Activated naive CD8-positive, alpha-beta T cell treated with anti-CD3 and anti-CD28 coated beads for 36 hours (primary cell): Measurements from ENCODE around the gene C1R. TPM values are rescaled to one million over a fixed set of nuclear protein-coding genes. Genes with fewer than 3 reads are reported as not detected.
A peak's percentile ranks its signal among the peaks of the same experiment; 100 is the strongest.

Source experiments
- DNase-seq: peaks from one replicate; pipeline ENCODE4 v3.0.0; 2021
- H3K27ac Mint-ChIP-seq: one replicate; pipeline ENCODE4 v1.8.0; 2022; ENCODE audit warnings: mild to moderate bottlenecking, moderate library complexity, mixed read lengths
- H3K27me3 Mint-ChIP-seq: one replicate; pipeline ENCODE4 v1.8.0; 2022; ENCODE audit warnings: mild to moderate bottlenecking, mixed read lengths
- H3K36me3 Mint-ChIP-seq: one replicate; pipeline ENCODE4 v1.8.0; 2021; ENCODE audit warnings: mild to moderate bottlenecking, mixed read lengths
- H3K4me1 Mint-ChIP-seq: one replicate; pipeline ENCODE4 v1.8.0; 2021; ENCODE audit warnings: mixed read lengths
- H3K4me3 Mint-ChIP-seq: one replicate; pipeline ENCODE4 v1.8.0; 2022; ENCODE audit warnings: mild to moderate bottlenecking, moderate library complexity, mixed read lengths
- H3K9me3 Mint-ChIP-seq: one replicate; pipeline ENCODE4 v1.8.0; 2022; ENCODE audit warnings: mixed read lengths
- total RNA-seq, 2 experiments: library from RNA; stranded (reverse); gene quantifications; one replicate each; pipeline ENCODE4 v1.2.3, GENCODE V29; 2021

Gene C1R
- total RNA-seq, 2 experiments from 2014 or later: 1.6 to 2.5 TPM

- Mint-ChIP-seq H3K27ac (no peak overlapping the region), H3K9me3 (no peaks in the 10 kb centered on the region), H3K4me3 (no peak overlapping the region), H3K36me3 (peaks cover 1% of the 10 kb centered on the region), H3K4me1 (peaks cover 6% of the 10 kb centered on the region), H3K27me3 (no peaks in the 10 kb centered on the region)
- DNase-seq: no peak
Observed at GRCh38 chr12:7125632-7126227, 33.5 kb upstream of the C1R start.

DNA sequence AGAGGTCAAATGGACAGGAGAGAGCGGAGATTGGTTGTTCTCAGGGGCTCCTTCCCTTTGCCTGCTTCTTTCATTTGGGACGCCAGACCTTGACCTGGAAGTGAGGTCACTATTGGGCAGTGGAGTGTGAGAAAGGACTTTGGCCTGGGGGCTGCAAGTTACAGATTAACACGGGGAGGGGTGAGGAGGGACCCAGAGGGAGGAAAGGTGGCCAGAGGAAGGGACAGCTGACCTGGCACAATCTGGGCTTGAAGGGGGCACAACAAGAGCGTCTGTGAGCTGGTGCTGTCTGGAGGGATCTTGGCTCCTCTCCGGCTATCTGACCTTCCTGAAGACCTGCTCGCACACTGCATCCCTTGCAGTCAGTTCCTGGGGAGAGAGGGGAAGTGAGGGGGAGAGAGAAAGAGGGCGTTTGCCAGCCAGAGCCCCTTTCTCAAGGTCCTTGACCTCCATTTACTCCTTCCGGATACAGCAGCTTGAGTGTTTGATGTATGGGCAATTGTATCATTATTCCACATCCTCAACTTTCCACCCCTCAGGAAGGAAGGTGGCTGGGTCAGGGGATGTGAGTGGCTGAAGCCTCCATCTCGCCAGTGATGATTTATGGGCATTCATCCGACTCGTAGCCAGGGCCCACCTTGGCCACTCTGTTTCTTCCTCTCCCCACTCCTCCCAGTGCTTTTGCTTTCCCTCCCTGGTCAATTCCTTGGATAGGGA lies 31.7 kb upstream of the C1R start:
- DNase-seq: no peak
- no peaks in the 10 kb centered on the region for H3K27me3 Mint-ChIP-seq

DNA sequence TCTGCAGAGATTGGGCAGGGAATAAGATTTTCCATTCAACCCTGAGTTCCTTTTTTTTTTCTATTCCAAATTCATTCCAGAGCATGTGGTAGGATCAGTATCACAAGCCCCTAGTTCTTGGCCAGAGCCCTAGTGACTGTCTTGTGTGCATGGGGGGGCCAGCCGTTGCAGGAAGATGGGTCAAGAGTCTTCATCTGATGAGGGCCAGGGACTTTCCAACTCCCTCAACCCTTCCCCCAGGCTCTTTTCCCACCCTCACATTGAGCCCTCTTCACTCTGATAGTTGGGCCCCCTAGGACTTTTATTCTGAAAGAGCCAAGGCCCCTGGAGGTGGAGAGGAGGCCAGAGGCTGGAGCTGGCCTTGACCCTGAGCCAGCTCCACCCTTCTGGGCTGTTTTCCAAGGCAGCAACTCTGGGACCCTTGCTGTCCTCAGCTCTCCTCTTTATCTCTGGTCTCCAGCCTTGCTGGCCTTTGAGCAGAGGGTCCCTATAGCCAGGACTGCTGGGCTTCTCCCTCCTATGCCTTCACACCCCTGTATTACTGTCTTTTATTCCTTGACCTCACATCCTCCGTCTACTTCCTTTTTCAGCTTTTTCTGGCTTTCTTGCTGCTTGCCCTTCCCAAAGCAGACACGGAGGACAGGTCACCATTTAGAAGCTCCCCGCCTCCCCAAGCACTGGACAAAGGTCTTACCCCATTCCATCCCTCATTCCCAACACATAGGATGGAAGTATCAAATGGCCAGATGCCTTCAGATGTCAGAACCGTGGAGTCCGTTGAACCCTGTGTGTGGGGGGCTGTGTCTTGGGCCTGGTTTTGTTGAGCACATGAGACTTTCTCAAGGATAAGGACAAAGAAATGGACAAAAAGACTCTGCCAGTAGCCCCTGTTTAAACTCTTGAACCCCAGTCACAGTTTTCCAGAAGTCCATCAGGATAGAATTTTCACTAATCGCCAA lies 30.8 kb upstream of the C1R start:
- Mint-ChIP-seq H3K27ac (no peak overlapping the region), H3K4me1 (no peaks in the 10 kb centered on the region), H3K36me3 (no peaks in the 10 kb centered on the region), H3K9me3 (no peaks in the 10 kb centered on the region), H3K4me3 (no peak overlapping the region), H3K27me3 (no peaks in the 10 kb centered on the region)
- no peak for DNase-seq

More for the DNA sequence above, 31.7 kb upstream of the C1R start:
- Mint-ChIP-seq H3K27ac (no peak overlapping the region), H3K4me1 (peaks cover 2% of the 10 kb centered on the region), H3K9me3 (no peaks in the 10 kb centered on the region), H3K4me3 (no peak overlapping the region), H3K36me3 (peaks cover 1% of the 10 kb centered on the region)

GRCh38 chr12:7121324-7121723 lies 29.1 kb upstream of the C1R start:
- no peaks in the 10 kb centered on the region for H3K27me3 Mint-ChIP-seq
- H3K4me3 Mint-ChIP-seq: no peak overlapping the region
- H3K27ac Mint-ChIP-seq: no peak overlapping the region

DNA sequence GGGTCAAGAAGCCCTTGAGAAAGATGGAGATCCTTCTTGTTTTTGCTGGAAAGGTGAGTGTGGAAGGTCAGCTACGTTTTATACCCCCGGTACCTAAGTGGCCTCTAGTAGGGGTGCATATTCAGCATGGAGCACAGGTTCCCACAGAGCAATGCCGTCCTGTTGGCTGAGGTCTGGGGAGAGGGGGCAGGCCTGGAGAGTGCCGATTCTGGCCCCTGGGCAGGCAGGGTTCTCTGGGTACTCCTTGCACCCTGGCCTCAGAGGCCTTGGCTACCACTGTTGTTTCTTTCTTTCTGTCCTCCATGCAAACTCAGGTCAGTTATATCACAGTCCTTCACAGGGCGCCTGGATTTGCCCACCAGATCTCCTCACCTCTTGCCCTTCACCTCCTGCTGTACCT lies 27.9 kb upstream of the C1R start:
- no peak for DNase-seq
- Mint-ChIP-seq H3K27ac (no peak overlapping the region), H3K9me3 (no peaks in the 10 kb centered on the region), H3K36me3 (no peaks in the 10 kb centered on the region), H3K4me1 (no peaks in the 10 kb centered on the region), H3K27me3 (no peaks in the 10 kb centered on the region), H3K4me3 (no peak overlapping the region)

More at GRCh38 chr12:7121324-7121723, 29.1 kb upstream of the C1R start:
- Mint-ChIP-seq H3K9me3 (no peaks in the 10 kb centered on the region), H3K4me1 (no peaks in the 10 kb centered on the region), H3K36me3 (no peaks in the 10 kb centered on the region)
- no peak for DNase-seq

GRCh38 chr12:7118881-7119280 lies 26.6 kb upstream of the C1R start:
- no peak overlapping the region for H3K27ac Mint-ChIP-seq
- H3K4me1 Mint-ChIP-seq: no peaks in the 10 kb centered on the region
- H3K27me3 Mint-ChIP-seq: no peaks in the 10 kb centered on the region
- no peaks in the 10 kb centered on the region for H3K9me3 Mint-ChIP-seq
- H3K36me3 Mint-ChIP-seq: no peaks in the 10 kb centered on the region
- no peak for DNase-seq
- H3K4me3 Mint-ChIP-seq: no peak overlapping the region

DNA sequence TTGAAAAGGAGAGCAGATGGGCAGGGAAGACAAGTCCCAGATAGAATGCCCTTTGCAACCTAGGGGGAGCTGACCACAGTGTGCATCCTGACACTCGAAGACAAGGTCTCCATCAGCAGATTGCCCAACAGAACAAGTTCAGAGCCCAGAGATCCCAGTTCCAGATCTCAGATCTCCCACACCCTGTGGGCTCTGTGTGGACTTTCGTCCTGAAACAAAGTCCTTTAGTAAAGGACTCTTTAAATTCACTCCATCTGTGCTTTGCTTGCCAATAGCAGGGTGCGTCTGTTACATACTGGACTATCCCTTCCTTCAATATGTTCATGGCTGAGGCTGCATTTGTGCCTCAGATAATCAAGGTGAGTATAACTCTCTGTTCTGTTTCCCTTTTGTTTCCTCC lies 25.4 kb upstream of the C1R start:
- Mint-ChIP-seq H3K36me3 (peaks cover 2% of the 10 kb centered on the region), H3K9me3 (no peaks in the 10 kb centered on the region)
- no peak for DNase-seq

GRCh38 chr12:7116916-7117315 lies 24.7 kb upstream of the C1R start:
- Mint-ChIP-seq H3K27me3 (no peaks in the 10 kb centered on the region), H3K4me1 (peaks cover 5% of the 10 kb centered on the region), H3K27ac (no peak overlapping the region), H3K9me3 (no peaks in the 10 kb centered on the region), H3K36me3 (peaks cover 2% of the 10 kb centered on the region), H3K4me3 (no peak overlapping the region)
- DNase-seq: no peak

More for the DNA sequence above, 25.4 kb upstream of the C1R start:
- H3K27ac Mint-ChIP-seq: no peak overlapping the region
- H3K27me3 Mint-ChIP-seq: no peaks in the 10 kb centered on the region
- H3K4me3 Mint-ChIP-seq: no peak overlapping the region
- peaks cover 5% of the 10 kb centered on the region for H3K4me1 Mint-ChIP-seq

- Mint-ChIP-seq H3K27ac (no peak overlapping the region), H3K9me3 (no peaks in the 10 kb centered on the region), H3K36me3 (peaks cover 2% of the 10 kb centered on the region), H3K4me3 (no peak overlapping the region), H3K4me1 (peaks cover 5% of the 10 kb centered on the region), H3K27me3 (no peaks in the 10 kb centered on the region)
- DNase-seq: no peak
Observed at GRCh38 chr12:7116196-7116595, 24.0 kb upstream of the C1R start.

- Mint-ChIP-seq H3K27ac (no peak overlapping the region), H3K36me3 (peaks cover 2% of the 10 kb centered on the region), H3K4me1 (peaks cover 8% of the 10 kb centered on the region), H3K4me3 (no peak overlapping the region), H3K9me3 (no peaks in the 10 kb centered on the region), H3K27me3 (no peaks in the 10 kb centered on the region)
- no peak for DNase-seq
Observed at GRCh38 chr12:7114851-7115250, 22.6 kb upstream of the C1R start.

GRCh38 chr12:7114008-7114407 lies 21.8 kb upstream of the C1R start:
- Mint-ChIP-seq H3K27ac (no peak overlapping the region), H3K36me3 (peaks cover 2% of the 10 kb centered on the region), H3K9me3 (no peaks in the 10 kb centered on the region), H3K4me3 (no peak overlapping the region), H3K27me3 (no peaks in the 10 kb centered on the region), H3K4me1 (peaks cover 14% of the 10 kb centered on the region)
- DNase-seq: no peak

DNA sequence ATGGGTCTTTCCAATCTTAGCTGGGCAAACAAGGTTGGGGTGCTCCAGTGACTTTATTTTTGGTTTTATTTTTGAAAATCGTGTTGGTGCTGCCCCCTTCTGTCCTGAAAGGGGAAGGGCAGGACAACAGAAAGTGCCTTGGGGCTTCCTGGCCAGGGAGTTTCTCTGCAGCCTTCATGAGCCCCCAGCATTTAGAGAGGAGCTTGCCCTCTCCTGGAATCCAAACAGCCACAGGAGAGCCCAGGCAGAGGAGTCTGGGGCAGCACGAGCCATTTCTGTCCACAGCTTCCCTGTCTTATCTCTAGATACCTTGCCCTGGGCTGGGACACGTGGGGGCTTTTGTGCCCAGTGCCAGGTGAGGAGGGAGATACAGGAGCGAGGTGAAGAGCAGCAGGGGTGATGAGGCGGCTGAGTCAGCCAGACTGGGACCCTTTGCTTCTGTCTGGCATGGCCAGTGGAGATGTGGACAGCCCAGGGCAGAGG lies 21.2 kb upstream of the C1R start:
- peaks cover 14% of the 10 kb centered on the region for H3K4me1 Mint-ChIP-seq
- H3K36me3 Mint-ChIP-seq: peaks cover 2% of the 10 kb centered on the region
- peak; percentile 21 for DNase-seq
- H3K9me3 Mint-ChIP-seq: no peaks in the 10 kb centered on the region
- H3K4me3 Mint-ChIP-seq: no peak overlapping the region
- no peaks in the 10 kb centered on the region for H3K27me3 Mint-ChIP-seq
- no peak overlapping the region for H3K27ac Mint-ChIP-seq

- no peaks in the 10 kb centered on the region for H3K27me3 Mint-ChIP-seq
- H3K4me1 Mint-ChIP-seq: peaks cover 22% of the 10 kb centered on the region
- peaks cover 9% of the 10 kb centered on the region for H3K36me3 Mint-ChIP-seq
- no peak overlapping the region for H3K4me3 Mint-ChIP-seq
- DNase-seq: no peak
- H3K9me3 Mint-ChIP-seq: no peaks in the 10 kb centered on the region
- no peak overlapping the region for H3K27ac Mint-ChIP-seq
Observed at GRCh38 chr12:7112041-7112440, 19.8 kb upstream of the C1R start.

- Mint-ChIP-seq H3K4me1 (peaks cover 26% of the 10 kb centered on the region), H3K27me3 (no peaks in the 10 kb centered on the region)
Observed at GRCh38 chr12:7110661-7111060, 18.4 kb upstream of the C1R start.

DNA sequence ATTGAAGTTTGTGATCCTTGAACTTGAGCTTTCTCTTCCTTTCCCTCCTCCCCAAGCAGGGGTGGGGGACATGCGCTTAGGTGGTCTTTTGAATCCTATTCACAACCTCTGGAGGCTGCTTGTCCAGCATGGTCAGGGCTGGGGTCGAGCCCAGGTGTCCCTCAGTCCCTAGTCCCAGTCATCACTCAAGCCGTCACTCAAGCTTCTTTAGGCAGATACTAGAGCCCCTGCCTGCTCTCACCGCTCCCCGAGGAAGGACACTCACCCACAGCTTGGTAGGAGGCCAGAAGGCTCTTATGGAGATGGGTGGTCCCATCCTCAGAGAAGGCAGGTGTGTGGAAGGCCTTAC lies 17.3 kb upstream of the C1R start:
- H3K4me1 Mint-ChIP-seq: peaks cover 26% of the 10 kb centered on the region
- peak overlapping the region; percentile 94 for H3K27ac Mint-ChIP-seq
- no peak for DNase-seq
- peaks cover 28% of the 10 kb centered on the region for H3K36me3 Mint-ChIP-seq
- no peaks in the 10 kb centered on the region for H3K27me3 Mint-ChIP-seq
- H3K9me3 Mint-ChIP-seq: peaks cover 16% of the 10 kb centered on the region
- H3K4me3 Mint-ChIP-seq: peak overlapping the region; percentile 95

More at GRCh38 chr12:7110661-7111060, 18.4 kb upstream of the C1R start:
- Mint-ChIP-seq H3K9me3 (peaks cover 13% of the 10 kb centered on the region), H3K4me3 (no peak overlapping the region), H3K36me3 (peaks cover 21% of the 10 kb centered on the region), H3K27ac (no peak overlapping the region)
- DNase-seq: no peak
